H1 (cell line): ENCODE measurements around the gene MOB3C. TPM values are rescaled to one million over a fixed set of nuclear protein-coding genes. Genes with fewer than 3 reads are reported as not detected.
"Not testable (repeated sequence)": the region's sequence is repeated elsewhere in the genome, so short reads cannot be mapped to it uniquely, and the experiment has no call there.

ENCODE experiments used
- CTCF ChIA-PET: fragments of 300-600 bp; sonication (Branson Sonifier 250); formaldehyde crosslinking; loops from one replicate; lab custom pipeline; 2021; ENCODE audit not compliant: partially characterized antibody; lab: Charles Lee
- POLR2A ChIA-PET: fragments of 300-600 bp; sonication (Branson Sonifier 250); formaldehyde crosslinking; loops from one replicate; lab custom pipeline; 2021; ENCODE audit warnings: inconsistent platforms; ENCODE audit not compliant: partially characterized antibody; lab: Charles Lee
- DNase-seq, 2 experiments: peaks; one replicate each; pipeline versions ENCODE4 v3.0.0 to v3.0.0-alpha.2; 2010 to 2022; ENCODE audit warnings: low spot score in 2 of 2, low read depth in 1 of 2, mixed read lengths in 1 of 2
- FAIRE-seq: peaks from 2 replicates; lab custom pipeline; 2011; peaks lifted over from hg19 to GRCh38; lab: Jason Lieb, UNC
- H2AFZ ChIP-seq: 2 replicates; pipeline ENCODE4 v1.8.1; 2012; ENCODE audit warnings: low read length, inconsistent platforms
- H2AK5ac ChIP-seq: 2 replicates; pipeline ENCODE4 v1.6.1; 2013; ENCODE audit warnings: low read depth, low read length
- H2BK120ac ChIP-seq: replicated peaks from 2 replicates; pipeline ENCODE3; 2013; ENCODE audit warnings: low read depth, low read length, inconsistent platforms
- H2BK12ac ChIP-seq: 2 replicates; pipeline ENCODE4 v1.6.1; 2013; ENCODE audit warnings: low read depth, low read length
- H2BK15ac ChIP-seq: 2 replicates; pipeline ENCODE4 v1.6.1; 2013; ENCODE audit warnings: low read length
- H2BK20ac ChIP-seq: 2 replicates; pipeline ENCODE4 v1.6.1; 2013; ENCODE audit warnings: low read length
- H2BK5ac ChIP-seq: 2 replicates; pipeline ENCODE4 v1.6.1; 2013; ENCODE audit warnings: low read depth, low read length
- H3K14ac ChIP-seq: 2 replicates; pipeline ENCODE4 v1.6.1; 2013; ENCODE audit warnings: inconsistent platforms; ENCODE audit not compliant: insufficient read length
- H3K18ac ChIP-seq: 2 replicates; pipeline ENCODE4 v1.6.1; 2013; ENCODE audit warnings: low read length; ENCODE audit errors: extremely low read depth
- H3K23ac ChIP-seq: 2 replicates; pipeline ENCODE4 v1.6.1; 2013; ENCODE audit warnings: inconsistent platforms; ENCODE audit not compliant: insufficient read length
- H3K23me2 ChIP-seq: 2 replicates; pipeline ENCODE4 v1.6.1; 2013; ENCODE audit warnings: low read depth, low read length
- H3K27ac ChIP-seq: 2 replicates; pipeline ENCODE4 v1.6.1; 2011; ENCODE audit warnings: low read depth, low read length, inconsistent platforms
- H3K27me3 ChIP-seq, 4 experiments: replicated peaks in 1 of 4; 1 replicate in 1 of 4; 2 replicates in 3 of 4; pipeline versions ENCODE4 v1.6.1 to v1.8.1; 2011 to 2013; ENCODE audit warnings: low read length in 3 of 4, mild to moderate bottlenecking in 3 of 4, inconsistent platforms in 2 of 4, mixed read lengths in 2 of 4, moderate library complexity in 1 of 4; ENCODE audit not compliant: control insufficient read depth in 3 of 4, insufficient read depth in 3 of 4; ENCODE audit errors: extremely low read depth in 1 of 4
- H3K36me3 ChIP-seq, 4 experiments: 2 replicates each; pipeline versions ENCODE4 v1.6.1 to v1.8.1; 2011 to 2013; ENCODE audit warnings: mild to moderate bottlenecking in 4 of 4, low read length in 3 of 4, moderate library complexity in 2 of 4, control low read depth in 1 of 4, inconsistent platforms in 1 of 4; ENCODE audit not compliant: insufficient read depth in 4 of 4, control insufficient read depth in 2 of 4
- H3K4ac ChIP-seq: replicated peaks from 2 replicates; pipeline ENCODE3; 2013; ENCODE audit warnings: low read length, low read depth, mixed read lengths, inconsistent platforms; ENCODE audit not compliant: insufficient read length
- H3K4me1 ChIP-seq, 4 experiments: replicated peaks in 1 of 4; 1 replicate in 1 of 4; 2 replicates in 3 of 4; pipeline versions ENCODE4 v1.6.1 to v1.8.1; 2011 to 2013; ENCODE audit warnings: low read length in 3 of 4, inconsistent platforms in 2 of 4, mixed read lengths in 1 of 4; ENCODE audit not compliant: insufficient read depth in 4 of 4, control insufficient read depth in 3 of 4
- H3K4me2 ChIP-seq, 2 experiments: 2 replicates each; pipeline versions ENCODE4 v1.6.1 to v1.8.1; 2011 to 2013; ENCODE audit warnings: low read depth in 2 of 2, low read length in 2 of 2, control low read depth in 1 of 2, inconsistent platforms in 1 of 2, mild to moderate bottlenecking in 1 of 2; ENCODE audit not compliant: insufficient read depth in 1 of 2
- H3K4me3 ChIP-seq, 4 experiments: fragments of 200-600, 300-600 bp in 1 of 4; sonication (generic), shearing (Covaris generic), sonication (Bioruptor Twin) in 1 of 4; 2 replicates each; pipeline versions ENCODE4 v1.5.1 to v1.8.1; 2011 to 2016; ENCODE audit warnings: low read length in 4 of 4, low read depth in 3 of 4, control low read depth in 2 of 4, inconsistent platforms in 2 of 4, mild to moderate bottlenecking in 2 of 4, mixed read lengths in 1 of 4, moderate library complexity in 1 of 4; ENCODE audit not compliant: insufficient read depth in 2 of 4; ENCODE audit errors: extremely low read depth in 1 of 4
- H3K56ac ChIP-seq: replicated peaks from 2 replicates; pipeline ENCODE3; 2013; ENCODE audit warnings: low read depth, mild to moderate bottlenecking, mixed read lengths, low read length, inconsistent platforms; ENCODE audit not compliant: insufficient read length
- H3K79me1 ChIP-seq: 2 replicates; pipeline ENCODE4 v1.6.1; 2013; ENCODE audit warnings: low read depth, low read length, control low read depth
- H3K79me2 ChIP-seq, 2 experiments: 2 replicates each; pipeline versions ENCODE4 v1.6.1 to v1.8.1; 2012 to 2013; ENCODE audit warnings: low read length in 2 of 2, mild to moderate bottlenecking in 2 of 2, inconsistent platforms in 1 of 2; ENCODE audit not compliant: insufficient read depth in 2 of 2, control insufficient read depth in 1 of 2
- H3K9ac ChIP-seq, 4 experiments: replicated peaks in 1 of 4; 1 replicate in 1 of 4; 2 replicates in 3 of 4; pipeline versions ENCODE4 v1.6.1 to v1.8.1; 2011 to 2013; ENCODE audit warnings: low read depth in 3 of 4, low read length in 3 of 4, control low read depth in 2 of 4, mild to moderate bottlenecking in 2 of 4, moderate library complexity in 2 of 4, inconsistent platforms in 1 of 4; ENCODE audit errors: extremely low read depth in 1 of 4
- H3K9me3 ChIP-seq, 2 experiments: 2 replicates each; pipeline versions ENCODE4 v1.6.1 to v1.8.1; 2012 to 2013; ENCODE audit warnings: mild to moderate bottlenecking in 2 of 2, moderate library complexity in 2 of 2, control low read depth in 1 of 2, inconsistent platforms in 1 of 2, low read depth in 1 of 2, low read length in 1 of 2, mixed read lengths in 1 of 2; ENCODE audit not compliant: insufficient read depth in 2 of 2
- H4K20me1 ChIP-seq, 2 experiments: replicated peaks in 1 of 2; 2 replicates each; pipeline versions ENCODE3 to v1.8.1; 2011 to 2013; ENCODE audit warnings: inconsistent platforms in 2 of 2, low read length in 2 of 2, mild to moderate bottlenecking in 1 of 2; ENCODE audit not compliant: insufficient read depth in 2 of 2, control insufficient read depth in 1 of 2
- H4K5ac ChIP-seq: 2 replicates; pipeline ENCODE4 v1.6.1; 2013; ENCODE audit warnings: low read length, low read depth, mixed read lengths, inconsistent platforms; ENCODE audit not compliant: insufficient read length
- H4K8ac ChIP-seq: 2 replicates; pipeline ENCODE4 v1.8.0; 2013; ENCODE audit warnings: mild to moderate bottlenecking, moderate library complexity, low read length, inconsistent platforms; ENCODE audit not compliant: insufficient read depth; ENCODE audit errors: extremely low read depth
- H4K91ac ChIP-seq: replicated peaks from 2 replicates; pipeline ENCODE3; 2013; ENCODE audit warnings: low read length, mixed read lengths, inconsistent platforms; ENCODE audit not compliant: insufficient read length
- BRCA1 ChIP-seq: IDR thresholded peaks from 2 replicates; pipeline ENCODE4 v1.6.1; 2012; ENCODE audit warnings: low read depth, low read length, improper control_type of control experiment
- SAP30 ChIP-seq: fragments of 300-600 bp; sonication (generic); IDR thresholded peaks from 2 replicates; pipeline ENCODE4 v1.7.1; 2012; ENCODE audit warnings: low read length, moderate library complexity, mild to moderate bottlenecking, inconsistent platforms; ENCODE audit not compliant: insufficient read depth, insufficient replicate concordance
- SP2 ChIP-seq: IDR thresholded peaks from 2 replicates; pipeline ENCODE4 v1.6.1; 2012; ENCODE audit warnings: mild to moderate bottlenecking, low read length, inconsistent platforms
- WGBS, 2 experiments: shearing (Covaris generic) in 1 of 2; methylation state at CpG; one replicate each; pipeline versions ENCODE4 v1.1.6 to v1.1.7; 2013 to 2015; ENCODE audit warnings: low lambda C conversion rate in 2 of 2, mixed read lengths in 2 of 2, inconsistent platforms in 1 of 2, low coverage in 1 of 2, missing lambda C conversion rate in 1 of 2; ENCODE audit not compliant: insufficient replicate concordance in 2 of 2, insufficient coverage in 1 of 2, insufficient read length in 1 of 2; ENCODE audit errors: extremely low coverage in 1 of 2, missing lambda C conversion rate in 1 of 2; 5-methylcytosine and 5-hydroxymethylcytosine counted together
- polyA plus RNA-seq, 7 experiments: library from polyadenylated mRNA; depleted of rRNA in 3 of 7; stranded (reverse) in 5 of 7; unstranded in 2 of 7; fragments of >200 nt in 5 of 7; fragments of 200-250 nt in 2 of 7; gene quantifications; 1 replicate in 5 of 7; 2 replicates in 1 of 7; 4 replicates in 1 of 7; pipeline versions ENCODE4 v1.2.1 to v1.2.3, GENCODE V29; 2011 to 2013; ENCODE audit warnings: missing spikeins in 2 of 7, mixed read lengths in 2 of 7
- total RNA-seq: library from RNA; stranded (reverse); fragmentation: NEBNext Ultra II Directional; extraction: Animal tissue kit (Norgen Biotek cat#: 25700); gene quantifications from 2 replicates; pipeline ENCODE4 v1.2.1, GENCODE V29; 2021
- TF ChIP-seq, protein P1 (sequence below): IDR thresholded peaks from 2 replicates; pipeline ENCODE4 v1.6.1; 2012; ENCODE audit warnings: inconsistent platforms

Gene MOB3C
- total and polyA plus RNA-seq, 2 of the 8 experiments (the other 6 are each of a cell fraction or from before 2014, with no cell fraction given): 5.8 to 6.6 TPM

- TF ChIP-seq SAP30 (no peak), SP2 (no peak), BRCA1 (no peak)
- TF ChIP-seq, protein P1, sequence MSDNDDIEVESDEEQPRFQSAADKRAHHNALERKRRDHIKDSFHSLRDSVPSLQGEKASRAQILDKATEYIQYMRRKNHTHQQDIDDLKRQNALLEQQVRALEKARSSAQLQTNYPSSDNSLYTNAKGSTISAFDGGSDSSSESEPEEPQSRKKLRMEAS: no peak
Observed at GRCh38 chr1:46652321-46653100, 35.9 kb upstream of the MOB3C start (continued).

GRCh38 chr1:46651152-46651551 is 34.5 kb upstream of the MOB3C start:
- H3K18ac ChIP-seq, H2AFZ ChIP-seq, H3K27ac ChIP-seq, H3K23ac ChIP-seq, H4K91ac ChIP-seq, H3K4ac ChIP-seq, H3K79me2 ChIP-seq, H3K79me1 ChIP-seq, H3K56ac ChIP-seq, H3K14ac ChIP-seq, H4K8ac ChIP-seq, H3K9me3 ChIP-seq, H2BK120ac ChIP-seq, H3K4me1 ChIP-seq, H3K4me2 ChIP-seq, FAIRE-seq, DNase-seq, H3K27me3 ChIP-seq, H2BK5ac ChIP-seq, H4K5ac ChIP-seq, H2BK15ac ChIP-seq, H2BK12ac ChIP-seq, H2AK5ac ChIP-seq, H4K20me1 ChIP-seq, H3K4me3 ChIP-seq, POLR2A ChIA-PET, H3K23me2 ChIP-seq, H2BK20ac ChIP-seq, H3K9ac ChIP-seq: not testable (repeated sequence)
- peaks cover 0 to 48% (median 14%) of the 10 kb centered on the region in 4 experiments; a peak in 6 of 8 replicates for H3K36me3 ChIP-seq
- CTCF ChIA-PET: interaction anchor here (1.0 kb wide), 1 partner anchor 16 kb away, joined by 3 read pairs; the partner anchor contains the start of gene ATPAF1
- WGBS, 2 experiments: 100% methylated on average over 3 of the region's 3 CpGs; no CpG with 5 or more reads in 1 of the 2 experiments
